ENCODE data around the gene ARMC5.

Gene ARMC5

GRCh38 chr16:31460582-31461002 lies 1.3 kb downstream of the ARMC5 start:
- DNase-seq (ENCODE audit: low spot score) = peak; percentile 46

DNA sequence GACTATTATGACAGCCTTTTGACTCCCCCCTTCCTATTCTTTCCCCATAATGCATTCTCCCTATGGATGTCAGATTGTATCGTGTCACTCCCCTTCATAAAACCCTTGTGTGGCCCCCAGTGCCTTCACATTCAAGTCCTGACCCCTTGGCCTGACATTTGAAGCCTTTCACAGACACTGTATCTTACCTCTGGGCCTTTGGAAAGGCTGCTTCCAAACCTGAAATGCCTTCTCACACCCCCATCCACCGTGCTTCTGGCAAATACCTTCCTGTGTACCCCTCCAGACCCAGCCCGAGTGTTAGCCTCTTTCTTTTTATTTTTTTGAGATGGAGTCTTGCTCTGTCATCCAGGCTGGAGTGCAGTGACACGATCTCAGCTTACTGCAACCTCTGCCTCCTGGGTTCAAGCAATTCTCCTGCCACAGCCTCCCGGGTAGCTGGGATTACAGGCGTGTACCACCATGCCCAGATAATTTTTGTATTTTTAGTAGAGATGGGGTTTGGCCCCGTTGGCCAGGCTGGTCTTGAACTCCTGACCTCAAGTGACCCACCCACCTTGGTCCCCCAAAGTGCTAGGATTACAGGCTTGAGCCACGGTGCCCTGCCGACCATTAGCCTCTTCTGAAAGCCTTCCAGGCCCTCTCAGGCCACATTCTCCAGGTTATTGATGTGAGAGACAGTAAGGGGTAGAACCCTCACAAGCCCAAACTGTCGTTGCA lies 2.1 kb downstream of the ARMC5 start:
- no peak for DNase-seq (ENCODE audit: low spot score)

DNA sequence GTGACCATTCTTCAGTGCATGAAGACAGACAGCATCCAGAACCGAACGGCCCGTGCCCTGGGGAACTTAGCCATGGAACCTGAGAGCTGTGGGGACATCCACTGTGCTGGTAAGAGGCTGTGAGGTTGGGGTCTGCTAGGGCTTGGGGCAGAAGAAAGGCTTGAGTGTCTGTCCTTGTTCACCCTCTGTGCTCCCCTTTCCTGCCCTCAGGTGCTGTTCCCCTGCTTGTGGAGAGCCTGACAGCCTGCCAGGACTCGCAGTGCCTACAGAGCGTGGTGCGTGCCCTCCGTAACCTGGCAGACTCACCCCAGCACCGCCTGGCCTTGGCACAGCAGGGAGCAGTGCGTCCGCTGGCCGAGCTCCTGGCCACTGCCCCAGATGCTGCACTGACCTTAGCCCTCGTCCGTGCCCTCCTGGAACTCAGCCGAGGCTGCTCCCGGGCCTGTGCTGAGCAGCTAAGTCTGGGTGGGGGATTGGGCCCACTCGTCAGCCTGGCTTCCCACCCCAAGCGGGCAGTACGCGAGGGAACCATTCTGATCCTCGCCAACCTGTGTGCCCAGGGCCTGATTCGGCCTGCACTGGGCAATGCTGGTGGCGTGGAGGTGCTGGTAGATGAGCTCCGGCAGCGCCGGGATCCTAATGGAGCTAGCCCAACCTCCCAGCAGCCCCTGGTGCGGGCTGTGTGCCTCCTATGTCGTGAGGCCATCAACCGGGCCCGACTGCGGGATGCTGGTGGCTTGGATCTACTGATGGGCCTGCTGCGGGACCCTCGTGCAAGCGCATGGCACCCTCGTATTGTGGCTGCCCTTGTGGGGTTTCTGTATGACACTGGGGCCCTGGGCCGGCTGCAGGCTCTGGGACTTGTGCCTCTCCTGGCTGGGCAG lies 2.9 kb downstream of the ARMC5 start:
- no peak for DNase-seq (ENCODE audit: low spot score)

DNA sequence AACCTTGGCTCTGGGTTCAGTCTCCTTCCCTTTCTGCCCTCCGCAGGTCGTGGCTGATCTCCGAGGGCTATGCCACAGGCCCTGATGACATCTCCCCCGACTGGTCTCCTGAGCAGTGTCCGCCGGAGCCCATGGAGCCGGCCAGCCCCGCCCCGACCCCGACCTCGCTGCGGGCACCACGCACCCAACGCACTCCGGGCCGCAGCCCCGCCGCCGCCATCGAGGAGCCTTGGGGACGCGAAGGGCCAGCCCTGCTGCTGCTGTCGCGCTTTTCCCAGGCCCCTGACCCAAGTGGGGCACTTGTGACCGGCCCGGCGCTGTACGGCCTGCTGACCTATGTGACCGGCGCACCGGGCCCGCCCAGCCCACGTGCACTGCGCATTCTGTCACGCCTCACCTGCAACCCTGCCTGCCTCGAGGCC lies 5.1 kb downstream of the ARMC5 start:
- DNase-seq (ENCODE audit: low spot score) = no peak

- DNase-seq (ENCODE audit: low spot score) = no peak
These were observed 5.5 kb downstream of the ARMC5 start for GRCh38 chr16:31464781-31465260.

DNA sequence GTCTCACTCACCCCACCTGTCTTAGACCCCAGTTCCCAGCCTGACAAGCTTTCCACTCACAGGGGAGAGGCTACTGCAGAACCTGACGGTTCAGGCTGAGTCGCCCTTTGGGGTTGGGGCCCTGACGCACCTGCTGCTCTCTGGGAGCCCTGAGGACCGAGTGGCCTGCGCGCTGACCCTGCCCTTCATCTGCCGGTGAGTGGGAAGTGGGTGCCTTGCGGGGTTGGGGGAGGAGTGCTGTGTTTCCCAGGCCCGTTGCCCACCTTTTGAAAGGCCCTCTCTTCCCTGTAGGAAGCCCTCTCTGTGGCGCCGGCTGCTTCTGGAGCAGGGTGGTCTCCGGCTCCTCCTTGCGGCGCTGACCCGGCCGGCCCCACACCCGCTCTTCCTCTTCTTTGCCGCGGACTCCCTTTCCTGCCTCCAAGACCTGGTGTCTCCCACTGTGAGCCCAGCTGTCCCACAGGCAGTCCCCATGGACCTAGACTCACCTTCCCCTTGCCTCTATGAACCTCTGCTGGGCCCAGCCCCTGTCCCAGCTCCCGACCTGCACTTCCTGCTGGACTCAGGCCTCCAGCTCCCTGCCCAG lies 6.6 kb downstream of the ARMC5 start:
- no peak for DNase-seq (ENCODE audit: low spot score)

GRCh38 chr16:31466381-31466841 lies 7.1 kb downstream of the ARMC5 start:
- DNase-seq (ENCODE audit: low spot score) = no peak

DNA sequence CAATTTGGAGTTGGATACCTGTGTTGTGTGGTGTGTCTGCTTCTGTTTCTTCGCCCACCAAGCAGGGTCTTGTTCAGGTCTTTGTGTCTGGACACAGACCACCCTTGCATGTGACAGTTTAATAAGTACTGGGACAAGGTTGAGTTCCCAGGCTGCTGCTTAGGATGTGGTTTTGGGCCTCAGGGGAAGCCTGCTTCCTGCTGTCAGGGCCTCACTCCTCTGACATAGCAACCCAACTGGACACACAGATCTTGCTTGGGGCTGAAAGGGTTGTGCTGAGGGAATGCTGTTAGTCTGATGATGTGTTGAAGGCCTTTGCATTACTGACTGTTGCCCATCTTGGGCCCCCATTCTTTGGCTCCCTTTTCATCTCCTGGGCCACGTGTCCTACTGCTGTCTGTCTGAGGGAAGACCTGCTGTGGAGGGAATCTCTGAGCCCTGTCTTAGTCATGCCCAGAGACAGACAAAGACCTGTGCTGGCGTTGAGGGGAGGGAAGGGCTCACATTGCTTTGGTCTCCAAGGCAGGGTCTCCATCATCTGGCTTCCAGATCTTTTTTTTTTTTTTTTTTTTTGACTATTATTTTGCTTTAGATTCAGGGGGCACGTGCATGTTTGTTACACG lies 8.0 kb downstream of the ARMC5 start:
- no peak for DNase-seq (ENCODE audit: low spot score)

GRCh38 chr16:31467858-31468257 lies 8.6 kb downstream of the ARMC5 start:
- DNase-seq (ENCODE audit: low spot score) = no peak

DNA sequence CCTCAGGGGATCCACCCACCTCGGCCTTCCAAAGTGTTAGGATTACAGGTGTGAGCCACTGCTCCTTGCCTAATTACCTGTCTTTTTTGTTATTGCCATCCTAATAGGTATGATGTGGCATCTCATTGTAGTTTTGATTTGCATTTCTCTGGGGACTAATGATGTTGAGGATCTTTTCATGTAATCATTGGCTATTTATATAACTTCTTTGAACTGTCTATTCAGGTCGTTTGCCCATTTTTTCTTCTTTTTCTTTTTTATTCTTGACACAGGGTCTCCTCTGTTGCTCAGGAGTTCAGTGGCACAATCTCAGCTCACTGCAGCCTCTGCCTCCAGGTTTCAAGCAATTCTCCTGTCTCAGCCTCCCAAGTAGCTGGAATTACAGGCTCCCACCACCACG lies 11.3 kb downstream of the ARMC5 start:
- no peak for DNase-seq (ENCODE audit: low spot score)

- peak; percentile 72 for DNase-seq (ENCODE audit: low spot score)
These were observed 12.1 kb downstream of the ARMC5 start for GRCh38 chr16:31471241-31471874.

- peak; percentile 47 for DNase-seq (ENCODE audit: low spot score)
These were observed 12.8 kb downstream of the ARMC5 start, which contains the start of gene TGFB1I1 for GRCh38 chr16:31471875-31472708. TSS of gene TGFB1I1 (plus strand) at chr16:31472152. CDS start at chr16:31472189, 37 bp downstream.

DNA sequence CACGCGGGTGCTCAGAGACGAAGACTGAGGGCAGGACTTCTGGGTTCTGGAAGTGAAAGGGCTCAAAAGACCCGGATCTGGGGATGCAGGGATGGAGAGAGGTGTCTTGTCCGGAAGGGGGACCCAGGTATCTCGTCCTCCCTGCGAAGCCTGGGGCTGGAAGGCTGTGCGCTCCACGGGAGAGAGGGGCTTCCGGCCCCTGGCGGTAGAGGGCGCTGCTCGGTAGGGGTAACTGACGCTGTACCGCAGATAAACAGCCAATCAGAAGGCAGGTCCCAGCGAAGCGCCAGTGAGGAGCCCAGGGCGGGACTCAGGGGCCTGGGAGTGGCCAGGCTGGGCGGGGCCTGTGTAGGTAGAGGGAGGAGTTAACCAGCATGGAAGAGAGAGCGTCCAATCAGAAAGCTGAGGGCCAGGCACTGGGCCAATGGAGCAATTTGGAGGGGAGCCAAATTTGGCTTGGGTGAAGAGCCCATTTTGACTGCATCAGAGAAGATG lies 13.5 kb downstream of the ARMC5 start:
- peak; percentile 72 for DNase-seq (ENCODE audit: low spot score)

GRCh38 chr16:31473264-31473984 lies 14.1 kb downstream of the ARMC5 start:
- DNase-seq (ENCODE audit: low spot score) = no peak

GRCh38 chr16:31474173-31474714 lies 14.9 kb downstream of the ARMC5 start:
- no peak for DNase-seq (ENCODE audit: low spot score)

DNA sequence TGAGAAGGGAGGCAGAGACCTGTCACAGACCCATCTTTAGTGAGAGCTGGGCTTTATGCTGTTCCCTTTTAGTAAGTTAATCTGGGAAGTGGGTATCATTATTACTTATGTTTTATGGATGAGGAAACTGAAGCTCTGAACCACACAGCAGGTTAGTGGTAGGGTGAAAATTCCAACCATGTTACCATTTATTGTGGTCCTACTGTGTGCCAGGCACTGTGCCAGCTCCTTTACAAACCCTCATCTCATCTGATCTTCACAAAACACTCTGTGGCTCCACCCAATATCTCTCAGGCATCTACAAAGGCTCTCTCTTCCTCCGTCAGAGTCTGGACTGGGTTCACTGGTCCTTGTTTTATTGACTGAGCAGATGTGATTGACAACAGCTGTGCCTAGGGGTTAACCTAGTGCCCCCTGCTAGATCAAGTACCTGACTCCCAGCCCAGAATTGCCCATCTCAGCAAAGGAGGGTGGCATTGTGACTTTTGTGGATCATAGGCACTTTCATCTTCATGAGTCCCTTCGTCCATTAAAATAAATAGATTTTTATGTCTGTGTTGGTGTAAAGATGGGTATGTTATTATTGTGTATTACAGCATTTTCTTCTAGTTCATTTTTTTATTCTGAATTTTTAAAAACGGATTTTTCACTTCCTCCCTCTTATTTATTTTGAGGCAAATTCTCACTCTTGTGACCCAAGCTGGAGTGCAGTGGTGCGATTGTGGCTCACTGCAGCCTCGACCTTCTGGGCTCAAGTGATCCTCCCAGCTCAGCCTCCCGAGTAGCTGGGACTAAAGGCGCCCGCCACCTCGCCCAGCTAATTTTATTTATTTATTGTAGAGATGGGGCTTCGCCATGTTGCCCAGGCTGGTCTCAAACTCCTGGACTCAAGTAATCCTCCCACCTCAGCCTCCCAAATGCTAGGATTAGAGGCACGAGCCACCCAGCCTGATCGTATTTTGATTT lies 15.8 kb downstream of the ARMC5 start:
- DNase-seq (ENCODE audit: low spot score) = no peak

DNA sequence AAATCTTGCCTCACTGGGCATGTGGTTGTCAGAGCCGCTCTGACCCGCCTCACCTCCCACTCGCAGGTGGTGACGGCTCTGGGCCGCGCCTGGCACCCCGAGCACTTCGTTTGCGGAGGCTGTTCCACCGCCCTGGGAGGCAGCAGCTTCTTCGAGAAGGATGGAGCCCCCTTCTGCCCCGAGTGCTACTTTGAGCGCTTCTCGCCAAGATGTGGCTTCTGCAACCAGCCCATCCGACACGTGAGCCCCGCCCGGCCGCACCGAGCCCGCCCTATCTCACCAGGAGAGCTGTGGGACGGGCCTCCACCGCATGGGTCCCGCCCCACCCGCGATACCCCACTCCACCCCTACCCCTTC lies 16.6 kb downstream of the ARMC5 start:
- no peak for DNase-seq (ENCODE audit: low spot score)
